Ishikawa (cell line): Measurements from ENCODE around the gene RAP2A.

Source experiments
- EP300 ChIP-seq: IDR thresholded peaks from 2 replicates; pipeline ENCODE4 v1.6.1; 2012; ENCODE audit warnings: borderline replicate concordance
- MAX ChIP-seq: IDR thresholded peaks from 2 replicates; pipeline ENCODE4 v1.6.1; 2012
- RAD21 ChIP-seq: IDR thresholded peaks from 2 replicates; pipeline ENCODE4 v1.6.1; 2012; ENCODE audit warnings: low read depth
- TAF1 ChIP-seq: IDR thresholded peaks from 2 replicates; pipeline ENCODE4 v1.6.1; 2012; ENCODE audit warnings: low read depth, mild to moderate bottlenecking

- TF ChIP-seq MAX, result no peak
- no peak for TF ChIP-seq RAD21
- TF ChIP-seq TAF1, result no peak
- TF ChIP-seq EP300, result no peak
Observed at GRCh38 chr13:97497400-97497799, 63.4 kb downstream of the RAP2A start.
